Measurements from ENCODE around the gene SPARCL1.
"Not testable (repeated sequence)": the region's sequence is repeated elsewhere in the genome, so short reads cannot be mapped to it uniquely, and the experiment has no call there.

The SPARCL1 gene

DNA sequence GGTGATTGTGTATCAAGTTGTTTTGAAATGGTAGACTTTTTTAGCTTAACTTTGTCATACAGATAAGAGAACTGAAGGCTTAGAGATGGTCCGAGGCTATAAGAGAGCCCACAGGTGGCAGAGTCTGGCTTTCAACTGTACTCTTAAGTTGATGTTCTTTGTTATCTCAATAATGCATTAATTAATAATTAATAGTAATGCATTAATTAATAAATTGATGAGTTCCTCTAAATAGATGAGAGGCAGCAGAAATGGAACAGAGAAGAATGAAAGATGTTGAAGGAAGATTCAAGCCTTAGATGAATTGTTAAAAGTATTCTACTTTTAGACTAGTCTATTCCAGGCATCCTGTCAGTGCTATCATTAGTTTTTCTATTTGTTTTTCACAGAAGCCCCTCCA is 84.4 kb downstream of the SPARCL1 start:
- TF ChIP-seq JUND (IDR thresholded peaks at IDR 0.05; ENCODE audit: low read depth): no peak
- DNase-seq (ENCODE audit: low read depth in 1 of 2, low spot score in 1 of 2): no peak
- in situ Hi-C loops (cut with HindIII; ENCODE audit: low pct_unique_long_range_greater_than_20kb, low sequenced_read_pairs): no loop called here

DNA sequence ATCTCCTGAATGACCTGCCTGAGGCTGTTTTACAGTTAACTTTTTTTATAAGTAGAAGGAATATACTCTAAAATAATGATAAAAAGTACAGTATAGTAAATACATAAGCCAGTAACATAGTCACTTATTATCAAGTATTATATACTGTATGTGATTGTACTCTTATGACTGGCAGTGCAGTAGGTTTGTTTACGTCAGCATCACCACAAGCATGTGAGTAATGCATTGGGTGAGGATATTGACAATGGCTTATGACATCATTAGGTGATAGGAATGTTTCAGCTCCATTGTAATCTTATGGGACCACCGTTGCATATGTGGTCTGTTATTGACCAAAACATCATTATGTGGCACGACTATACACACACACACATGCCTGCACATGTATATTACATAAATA is 86.3 kb downstream of the SPARCL1 start:
- in situ Hi-C loops (cut with HindIII; ENCODE audit: low pct_unique_long_range_greater_than_20kb, low sequenced_read_pairs): no loop called here
- DNase-seq (ENCODE audit: low read depth in 1 of 2, low spot score in 1 of 2): no peak
- TF ChIP-seq JUND (IDR thresholded peaks at IDR 0.05; ENCODE audit: low read depth): no peak

DNA sequence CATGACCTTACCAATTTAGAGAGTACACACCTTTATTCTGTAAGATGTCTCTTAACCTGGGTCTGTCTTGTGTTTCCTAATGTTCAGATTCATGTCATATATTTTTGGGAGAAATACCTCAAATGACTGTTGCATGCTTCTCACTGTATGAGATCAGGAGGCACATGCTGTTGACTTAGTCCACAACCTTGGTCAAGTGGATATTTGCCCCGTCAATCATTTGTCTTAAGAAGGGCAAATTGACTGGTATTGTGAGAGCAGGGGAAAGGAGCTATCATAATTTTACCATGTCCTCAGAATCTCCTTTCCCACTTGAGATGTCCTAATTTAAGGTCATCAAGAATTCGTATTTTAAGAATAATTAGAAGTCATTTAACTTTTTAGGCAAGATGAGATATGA is 95.8 kb downstream of the SPARCL1 start:
- in situ Hi-C loops (cut with HindIII; ENCODE audit: low pct_unique_long_range_greater_than_20kb, low sequenced_read_pairs): no loop called here
- no peak for TF ChIP-seq JUND (IDR thresholded peaks at IDR 0.05; ENCODE audit: low read depth)
- no peak for DNase-seq (ENCODE audit: low read depth in 1 of 2, low spot score in 1 of 2)

DNA sequence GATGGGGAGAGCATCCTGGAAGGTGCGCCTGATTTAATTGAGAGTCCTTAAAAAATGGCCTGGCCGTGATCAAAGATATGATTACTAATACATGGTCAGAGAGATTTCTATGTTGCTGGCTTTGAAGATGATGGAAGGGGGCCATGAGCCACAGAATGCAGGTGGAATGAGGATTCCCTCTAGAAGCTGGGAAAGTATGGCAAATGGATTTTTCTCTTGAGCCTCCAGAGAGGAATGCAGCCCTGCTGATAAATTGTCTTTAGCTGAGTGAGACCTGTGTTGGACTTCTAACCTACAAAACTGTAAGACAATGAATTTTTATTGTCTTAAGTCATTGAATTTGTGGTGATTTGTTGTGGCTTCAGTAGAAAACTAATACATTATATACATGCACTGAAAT is 99.1 kb downstream of the SPARCL1 start:
- DNase-seq (ENCODE audit: low read depth in 1 of 2, low spot score in 1 of 2): no peak
- in situ Hi-C loops (cut with HindIII; ENCODE audit: low pct_unique_long_range_greater_than_20kb, low sequenced_read_pairs): no loop called here
- no peak for TF ChIP-seq JUND (IDR thresholded peaks at IDR 0.05; ENCODE audit: low read depth)

DNA sequence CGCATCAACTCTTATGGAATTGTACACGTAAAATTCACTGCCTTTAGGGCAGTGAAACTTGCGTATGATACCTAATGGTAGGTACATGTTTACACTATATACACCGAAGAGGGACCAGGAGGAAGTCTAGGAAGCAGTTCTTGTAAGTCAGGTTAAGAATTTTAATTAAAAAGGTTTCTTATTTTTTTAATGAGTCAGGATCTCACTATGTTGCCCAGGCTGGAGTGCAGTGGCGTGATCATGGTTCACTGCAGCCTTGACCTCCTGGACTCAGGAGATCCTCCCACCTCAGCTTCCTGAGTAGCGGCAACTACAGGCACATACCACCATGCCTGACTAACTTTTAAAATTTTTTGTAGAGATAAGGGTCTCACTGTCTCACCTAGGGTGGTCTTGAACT is 100.2 kb downstream of the SPARCL1 start:
- no peak for TF ChIP-seq JUND (IDR thresholded peaks at IDR 0.05; ENCODE audit: low read depth)
- in situ Hi-C loops (cut with HindIII; ENCODE audit: low pct_unique_long_range_greater_than_20kb, low sequenced_read_pairs): no loop called here
- DNase-seq (ENCODE audit: low read depth in 1 of 2, low spot score in 1 of 2): no peak

DNA sequence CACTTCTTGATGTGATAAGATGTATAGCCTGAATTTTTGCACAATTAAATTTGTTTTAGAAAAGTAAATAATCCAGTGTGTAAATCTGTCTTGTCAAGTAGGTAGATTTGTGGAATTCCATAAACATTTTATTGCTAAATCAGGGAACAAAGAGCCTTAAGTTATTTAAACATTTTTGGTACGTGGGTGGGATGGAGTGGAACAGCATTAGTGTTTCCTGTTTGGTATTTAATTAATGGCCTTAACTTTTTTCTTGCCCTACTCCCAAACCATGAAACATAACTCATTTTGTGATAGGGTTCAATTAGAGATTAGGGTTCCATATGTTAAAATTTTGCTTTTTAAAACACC is 101.7 kb downstream of the SPARCL1 start:
- no peak for TF ChIP-seq JUND (IDR thresholded peaks at IDR 0.05; ENCODE audit: low read depth)
- in situ Hi-C loops (cut with HindIII; ENCODE audit: low pct_unique_long_range_greater_than_20kb, low sequenced_read_pairs): no loop called here
- no peak for DNase-seq (ENCODE audit: low read depth in 1 of 2, low spot score in 1 of 2)

DNA sequence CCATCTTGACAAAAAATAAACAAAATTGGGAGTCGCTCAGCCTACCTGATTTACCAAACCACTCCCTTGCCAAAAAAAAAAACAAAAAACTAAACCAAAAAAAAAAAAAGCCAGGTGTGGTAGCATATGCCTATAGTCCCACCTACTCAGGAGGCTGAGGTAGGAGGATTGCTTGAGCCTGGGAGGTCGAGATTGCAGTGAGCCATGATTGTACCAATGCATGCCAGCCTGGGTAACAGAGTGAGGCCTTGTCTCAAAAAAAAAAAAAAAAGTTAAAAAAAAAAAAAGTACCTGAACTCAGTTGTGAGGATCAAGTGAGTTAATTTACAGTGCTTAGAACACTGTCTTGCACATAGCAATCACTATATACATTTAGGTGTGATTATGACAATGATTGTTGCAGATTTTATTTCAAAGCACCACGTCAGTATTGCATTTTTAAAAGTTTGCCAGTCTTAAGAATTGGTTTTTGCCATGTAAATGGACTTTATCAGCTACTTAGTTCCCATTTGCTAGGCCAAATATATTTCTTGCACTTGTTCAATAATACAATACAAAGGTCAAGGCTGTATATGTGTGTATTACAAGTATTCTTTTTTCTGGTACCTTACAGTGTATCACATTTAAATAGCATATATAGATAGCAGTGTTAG is 102.2 kb downstream of the SPARCL1 start:
- TF ChIP-seq JUND (IDR thresholded peaks at IDR 0.05; ENCODE audit: low read depth): no peak
- DNase-seq (ENCODE audit: low read depth in 1 of 2, low spot score in 1 of 2): no peak
- in situ Hi-C loops (cut with HindIII; ENCODE audit: low pct_unique_long_range_greater_than_20kb, low sequenced_read_pairs): no loop called here

DNA sequence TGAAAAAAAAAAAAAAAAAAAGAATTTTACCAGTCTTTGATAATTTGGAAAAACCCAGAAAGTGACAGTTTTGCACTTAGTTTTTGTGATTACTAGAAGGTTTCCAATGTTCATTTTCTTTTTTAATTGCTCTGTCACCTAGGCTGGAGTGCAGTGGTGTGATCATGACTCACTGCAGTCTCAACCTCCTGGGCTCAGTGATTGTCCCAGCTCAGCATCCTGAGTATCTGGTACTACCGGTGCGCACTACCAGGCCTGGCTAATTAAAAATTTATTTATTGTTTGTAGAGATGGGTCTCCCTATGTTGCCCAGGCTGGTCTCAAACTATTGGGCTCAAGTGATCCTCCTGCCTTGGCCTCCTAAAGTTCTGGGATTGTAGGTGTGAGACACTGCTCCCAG is 103.5 kb downstream of the SPARCL1 start:
- no peak for TF ChIP-seq JUND (IDR thresholded peaks at IDR 0.05; ENCODE audit: low read depth)
- DNase-seq (ENCODE audit: low read depth in 1 of 2, low spot score in 1 of 2): no peak
- in situ Hi-C loops (cut with HindIII; ENCODE audit: low pct_unique_long_range_greater_than_20kb, low sequenced_read_pairs): no loop called here

DNA sequence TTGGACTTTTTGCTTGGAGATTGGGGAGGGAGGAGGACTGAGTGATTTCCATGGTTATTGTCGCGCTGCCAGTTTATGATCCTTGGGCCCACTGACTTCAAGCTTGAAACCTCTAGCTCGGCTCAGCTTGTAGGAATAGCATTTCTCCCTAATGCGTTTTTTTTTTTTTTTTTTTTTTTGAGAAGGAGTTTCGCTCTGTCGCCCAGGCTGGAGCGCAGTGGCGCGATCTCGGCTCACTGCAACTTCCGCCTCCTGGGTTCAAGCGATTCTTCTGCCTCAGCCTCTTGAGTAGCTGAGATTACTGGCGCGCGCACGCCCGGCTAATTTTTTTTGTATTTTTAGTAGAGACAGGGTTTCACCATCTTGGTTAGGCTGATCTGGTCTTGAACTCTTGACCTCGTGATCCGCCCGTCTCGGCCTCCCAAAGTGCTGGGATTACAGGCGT is 105.1 kb downstream of the SPARCL1 start:
- DNase-seq (ENCODE audit: low read depth in 1 of 2, low spot score in 1 of 2); in situ Hi-C loops (cut with HindIII; ENCODE audit: low pct_unique_long_range_greater_than_20kb, low sequenced_read_pairs): not testable (repeated sequence)
